ENCODE data around the gene ISCU. TPM values are rescaled to one million over a fixed set of nuclear protein-coding genes. Genes with fewer than 3 reads are reported as not detected.

The ISCU gene
- total and polyA plus RNA-seq, 8 donors, result 34.1 to 126 (median 45.1) TPM

GRCh38 chr12:108519558-108519957 lies 42.8 kb upstream of the ISCU start:
- TF ChIP-seq, protein P1, sequence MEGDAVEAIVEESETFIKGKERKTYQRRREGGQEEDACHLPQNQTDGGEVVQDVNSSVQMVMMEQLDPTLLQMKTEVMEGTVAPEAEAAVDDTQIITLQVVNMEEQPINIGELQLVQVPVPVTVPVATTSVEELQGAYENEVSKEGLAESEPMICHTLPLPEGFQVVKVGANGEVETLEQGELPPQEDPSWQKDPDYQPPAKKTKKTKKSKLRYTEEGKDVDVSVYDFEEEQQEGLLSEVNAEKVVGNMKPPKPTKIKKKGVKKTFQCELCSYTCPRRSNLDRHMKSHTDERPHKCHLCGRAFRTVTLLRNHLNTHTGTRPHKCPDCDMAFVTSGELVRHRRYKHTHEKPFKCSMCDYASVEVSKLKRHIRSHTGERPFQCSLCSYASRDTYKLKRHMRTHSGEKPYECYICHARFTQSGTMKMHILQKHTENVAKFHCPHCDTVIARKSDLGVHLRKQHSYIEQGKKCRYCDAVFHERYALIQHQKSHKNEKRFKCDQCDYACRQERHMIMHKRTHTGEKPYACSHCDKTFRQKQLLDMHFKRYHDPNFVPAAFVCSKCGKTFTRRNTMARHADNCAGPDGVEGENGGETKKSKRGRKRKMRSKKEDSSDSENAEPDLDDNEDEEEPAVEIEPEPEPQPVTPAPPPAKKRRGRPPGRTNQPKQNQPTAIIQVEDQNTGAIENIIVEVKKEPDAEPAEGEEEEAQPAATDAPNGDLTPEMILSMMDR (IDR thresholded peaks at IDR 0.05), result no peak
- Histone ChIP-seq H3K36me3 (peaks cover 5 to 55% (median 33%) of the 10 kb centered on the region in 3 donors), H3K4me3 (no peak overlapping the region), H3K9me3 (no peaks in the 10 kb centered on the region), H3K27ac (no peak overlapping the region), H3K4me1 (peaks cover 0 to 8% (median 0%) of the 10 kb centered on the region in 3 donors), H3K27me3 (no peaks in the 10 kb centered on the region)
- intact Hi-C loops (cut with DNase I), result no loop called here
- WGBS, 2 donors, result 53 to 68% methylated on average over 4 of the region's 4 CpGs
- ATAC-seq, result no peak
- FAIRE-seq, result no peak
- no peak for DNase-seq

- TF ChIP-seq, protein P1 (IDR thresholded peaks at IDR 0.05), result no peak
- DNase-seq (no peak), FAIRE-seq (no peak), ATAC-seq (no peak)
- no peaks in the 10 kb centered on the region for H3K27me3 ChIP-seq
- intact Hi-C loops (cut with DNase I), result no loop called here
- H3K27ac ChIP-seq, result no peak overlapping the region
- H3K4me3 ChIP-seq, result no peak overlapping the region
- H3K9me3 ChIP-seq, result no peaks in the 10 kb centered on the region
- no peaks in the 10 kb centered on the region for H3K4me1 ChIP-seq
- peaks cover 5 to 88% (median 46%) of the 10 kb centered on the region in 3 donors for H3K36me3 ChIP-seq
- WGBS, 2 donors, result 84 to 87% methylated on average over 14 of the region's 14 CpGs
These were observed 39.0 kb upstream of the ISCU start for GRCh38 chr12:108523365-108523764.

GRCh38 chr12:108525681-108526080 lies 36.7 kb upstream of the ISCU start:
- H3K4me1 ChIP-seq, result no peaks in the 10 kb centered on the region
- ATAC-seq (no peak), DNase-seq (no peak), FAIRE-seq (no peak)
- H3K27ac ChIP-seq, result no peak overlapping the region
- peaks cover 5 to 90% (median 44%) of the 10 kb centered on the region in 3 donors for H3K36me3 ChIP-seq
- H3K9me3 ChIP-seq, result no peaks in the 10 kb centered on the region
- H3K27me3 ChIP-seq, result no peaks in the 10 kb centered on the region
- H3K4me3 ChIP-seq, result no peak overlapping the region
- intact Hi-C loops (cut with DNase I), result no loop called here
- TF ChIP-seq, protein P1 (IDR thresholded peaks at IDR 0.05), result no peak
- WGBS, 2 donors, result 82 to 84% methylated on average over 5 of the region's 5 CpGs

GRCh38 chr12:108526482-108527165 lies 35.8 kb upstream of the ISCU start:
- H3K36me3 ChIP-seq, result peaks cover 5 to 84% (median 54%) of the 10 kb centered on the region in 3 donors
- no peaks in the 10 kb centered on the region for H3K4me1 ChIP-seq
- 75 to 82% methylated on average over 10 of the region's 10 CpGs for WGBS, 2 donors
- no peak for FAIRE-seq
- intact Hi-C loops (cut with DNase I), result no loop called here
- no peak overlapping the region for H3K4me3 ChIP-seq
- DNase-seq, result no peak
- no peak for ATAC-seq
- no peak overlapping the region for H3K27ac ChIP-seq
- no peaks in the 10 kb centered on the region for H3K27me3 ChIP-seq
- TF ChIP-seq, protein P1 (IDR thresholded peaks at IDR 0.05), result no peak
- H3K9me3 ChIP-seq, result no peaks in the 10 kb centered on the region

GRCh38 chr12:108527166-108527496 lies 35.3 kb upstream of the ISCU start:
- DNase-seq, result no peak
- Histone ChIP-seq H3K4me1 (no peaks in the 10 kb centered on the region), H3K27ac (no peak overlapping the region), H3K27me3 (no peaks in the 10 kb centered on the region), H3K4me3 (no peak overlapping the region), H3K9me3 (no peaks in the 10 kb centered on the region), H3K36me3 (peaks cover 5 to 85% (median 54%) of the 10 kb centered on the region in 3 donors)
- no peak for ATAC-seq
- WGBS, 2 donors, result 91 to 94% methylated on average over 6 of the region's 6 CpGs
- intact Hi-C loops (cut with DNase I), result no loop called here
- FAIRE-seq, result no peak
- TF ChIP-seq, protein P1 (IDR thresholded peaks at IDR 0.05), result no peak
